Neural progenitor cell (in vitro differentiated cells): Measurements from ENCODE around the gene CLIC6. TPM values are rescaled to one million over a fixed set of nuclear protein-coding genes. Genes with fewer than 3 reads are reported as not detected.

Experiments used
- DNase-seq: peaks from one replicate; pipeline ENCODE4 v3.0.0-alpha.2; 2016; ENCODE audit warnings: low spot score
- H2AFZ ChIP-seq: fragments of 200-600 bp; sonication (generic); replicated peaks from 2 replicates; pipeline ENCODE4 v1.6.1; 2016; ENCODE audit warnings: antibody characterized with exemption
- H3F3A ChIP-seq: fragments of 200-600 bp; sonication (generic); 2 replicates; pipeline ENCODE4 v1.6.1; 2016; ENCODE audit warnings: antibody characterized with exemption, low read depth
- H3K27ac ChIP-seq: fragments of 200-600 bp; sonication (generic); 2 replicates; pipeline ENCODE4 v1.5.1; 2016; ENCODE audit warnings: mild to moderate bottlenecking
- H3K27me3 ChIP-seq: fragments of 200-600 bp; sonication (generic); 2 replicates; pipeline ENCODE4 v1.6.1; 2016; ENCODE audit warnings: mild to moderate bottlenecking, moderate library complexity
- H3K36me3 ChIP-seq: fragments of 200-600 bp; sonication (generic); 2 replicates; pipeline ENCODE4 v1.5.1; 2016
- H3K4me1 ChIP-seq: fragments of 200-600 bp; sonication (generic); 2 replicates; pipeline ENCODE4 v1.6.1; 2016; ENCODE audit warnings: mixed run types
- H3K4me2 ChIP-seq: fragments of 200-600 bp; sonication (generic); 2 replicates; pipeline ENCODE4 v1.6.1; 2016
- H3K4me3 ChIP-seq: fragments of 200-600 bp; sonication (generic); 2 replicates; pipeline ENCODE4 v1.5.1; 2016
- H3K79me2 ChIP-seq: fragments of 200-600 bp; sonication (generic); 2 replicates; pipeline ENCODE4 v1.6.1; 2016; ENCODE audit warnings: low read depth
- H3K9ac ChIP-seq: fragments of 200-600 bp; sonication (generic); 2 replicates; pipeline ENCODE4 v1.6.1; 2016
- H3K9me3 ChIP-seq: fragments of 200-600 bp; sonication (generic); 2 replicates; pipeline ENCODE4 v1.5.1; 2016; ENCODE audit warnings: low read depth
- H4K20me1 ChIP-seq: fragments of 200-600 bp; sonication (generic); 2 replicates; pipeline ENCODE4 v1.6.1; 2016; ENCODE audit warnings: low read depth
- H3K27ac Mint-ChIP-seq: 3 replicates; pipeline ENCODE4 v1.8.0; 2021; ENCODE audit warnings: mixed read lengths
- H3K27me3 Mint-ChIP-seq: 2 replicates; pipeline ENCODE4 v1.8.0; 2022; ENCODE audit warnings: low read depth, mild to moderate bottlenecking, inconsistent platforms, moderate library complexity, mixed read lengths; ENCODE audit not compliant: insufficient read depth
- H3K36me3 Mint-ChIP-seq: 3 replicates; pipeline ENCODE4 v1.8.0; 2021; ENCODE audit warnings: mixed read lengths
- H3K4me1 Mint-ChIP-seq: 3 replicates; pipeline ENCODE4 v1.8.0; 2021; ENCODE audit warnings: mixed read lengths
- H3K4me3 Mint-ChIP-seq: 3 replicates; pipeline ENCODE4 v1.8.0; 2021; ENCODE audit warnings: mild to moderate bottlenecking, moderate library complexity, mixed read lengths
- H3K9me3 Mint-ChIP-seq: 3 replicates; pipeline ENCODE4 v1.8.0; 2020; ENCODE audit warnings: mixed read lengths
- CTCF ChIP-seq: fragments of 200-600 bp; sonication (generic); IDR thresholded peaks from 2 replicates; pipeline ENCODE4 v1.5.1; 2017; ENCODE audit warnings: antibody characterized with exemption, mild to moderate bottlenecking
- EZH2 ChIP-seq: fragments of 200-600 bp; sonication (generic); IDR thresholded peaks from 2 replicates; pipeline ENCODE4 v1.6.1; 2017; ENCODE audit warnings: antibody characterized with exemption, mild to moderate bottlenecking, moderate library complexity
- EZH2phosphoT487 ChIP-seq: fragments of 200-600 bp; sonication (generic); IDR thresholded peaks from 2 replicates; pipeline ENCODE4 v1.6.1; 2017; ENCODE audit warnings: antibody characterized with exemption
- total RNA-seq: library from RNA; depleted of rRNA; stranded (reverse); fragments of >200 nt; gene quantifications from 2 replicates; pipeline ENCODE4 v1.2.3, GENCODE V29; 2015; ENCODE audit warnings: low replicate concordance

Gene CLIC6
- total RNA-seq, 1 donor from 2014 or later = 0.15 TPM

DNA sequence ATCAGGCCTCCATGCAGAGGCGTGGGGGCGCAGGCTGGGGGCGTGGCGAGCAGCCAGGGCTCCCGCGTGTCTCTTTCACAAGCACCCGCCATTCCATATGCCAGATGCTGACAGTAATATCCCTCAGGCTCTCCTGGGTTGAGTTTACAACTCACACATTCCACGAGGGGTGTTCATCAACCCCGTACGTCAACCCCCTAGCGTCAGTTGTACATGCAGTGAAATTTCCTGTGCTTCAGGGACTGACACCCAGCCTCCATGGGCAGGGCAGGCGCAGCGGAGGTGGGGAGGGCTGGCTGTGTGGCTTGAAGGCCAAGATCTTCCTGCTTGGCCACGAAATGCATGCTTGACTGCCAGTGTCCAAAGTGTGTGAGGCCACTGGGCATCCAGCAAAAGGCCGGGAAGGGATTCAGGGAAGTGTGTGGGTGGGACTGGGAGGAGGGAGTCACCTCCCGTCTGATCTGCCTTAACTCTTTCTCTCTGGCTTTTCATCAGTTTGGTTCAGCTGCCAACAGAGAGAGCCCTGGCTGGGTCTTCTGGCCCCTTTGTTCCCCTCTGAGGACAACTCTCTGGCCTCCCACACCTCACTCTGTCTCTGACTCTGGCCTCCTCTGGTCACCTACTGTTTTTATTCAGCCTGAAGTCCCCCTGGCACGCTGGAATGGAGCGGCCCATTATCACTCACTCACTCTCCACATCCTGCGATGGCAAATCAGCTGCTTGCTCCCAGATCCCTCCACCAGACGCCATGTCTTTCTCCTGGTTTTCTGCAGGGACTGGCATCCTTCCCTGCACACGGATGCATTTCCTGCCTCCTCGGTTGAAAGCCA lies 33.8 kb downstream of the CLIC6 start:
- no peak for DNase-seq
- no peaks in the 10 kb centered on the region for H3K9me3 ChIP-seq
- H3K4me1 ChIP-seq = peaks cover under 1% of the 10 kb centered on the region
- H3K36me3 ChIP-seq = no peaks in the 10 kb centered on the region
- H3K27ac ChIP-seq = no peak overlapping the region
- peaks cover 1% of the 10 kb centered on the region for H3K36me3 Mint-ChIP-seq
- no peaks in the 10 kb centered on the region for H3K79me2 ChIP-seq
- H3K9me3 Mint-ChIP-seq = peaks cover 7% of the 10 kb centered on the region
- no peak overlapping the region for H3K4me3 ChIP-seq
- H4K20me1 ChIP-seq = no peaks in the 10 kb centered on the region
- H3K4me3 Mint-ChIP-seq = no peak overlapping the region
- peaks cover 12% of the 10 kb centered on the region for H3K4me1 Mint-ChIP-seq
- H3K27me3 Mint-ChIP-seq = peaks cover 5% of the 10 kb centered on the region
- H3K27ac Mint-ChIP-seq = no peak overlapping the region
- no peaks in the 10 kb centered on the region for H3F3A ChIP-seq
- no peaks in the 10 kb centered on the region for H3K27me3 ChIP-seq
- H3K4me2 ChIP-seq = no peak overlapping the region
- no peak overlapping the region for H3K9ac ChIP-seq
- no peak for TF ChIP-seq EZH2phosphoT487
- no peak overlapping the region for H2AFZ ChIP-seq

- Histone ChIP-seq H3K27ac (no peak overlapping the region), H3K9me3 (no peaks in the 10 kb centered on the region), H3K4me3 (no peak overlapping the region), H3K9ac (no peak overlapping the region), H2AFZ (no peak overlapping the region), H4K20me1 (no peaks in the 10 kb centered on the region), H3K27me3 (no peaks in the 10 kb centered on the region), H3K4me2 (no peak overlapping the region), H3K4me1 (no peaks in the 10 kb centered on the region), H3K79me2 (no peaks in the 10 kb centered on the region), H3F3A (no peaks in the 10 kb centered on the region), H3K36me3 (no peaks in the 10 kb centered on the region)
- peaks cover 5% of the 10 kb centered on the region for H3K27me3 Mint-ChIP-seq
- no peak for TF ChIP-seq EZH2
- TF ChIP-seq EZH2phosphoT487 = no peak
- TF ChIP-seq CTCF = no peak
- H3K4me1 Mint-ChIP-seq = peaks cover 8% of the 10 kb centered on the region
- no peak for DNase-seq
- H3K27ac Mint-ChIP-seq = no peak overlapping the region
- peaks cover 7% of the 10 kb centered on the region for H3K9me3 Mint-ChIP-seq
- no peak overlapping the region for H3K4me3 Mint-ChIP-seq
- H3K36me3 Mint-ChIP-seq = peaks cover 1% of the 10 kb centered on the region
These were observed 34.8 kb downstream of the CLIC6 start for GRCh38 chr21:34703571-34703970.

GRCh38 chr21:34704119-34704518 lies 35.3 kb downstream of the CLIC6 start:
- no peak for DNase-seq
- Histone ChIP-seq H3K4me2 (no peak overlapping the region), H3K27me3 (no peaks in the 10 kb centered on the region), H3K4me1 (no peaks in the 10 kb centered on the region), H3K9ac (no peak overlapping the region), H3K36me3 (no peaks in the 10 kb centered on the region), H3K4me3 (no peak overlapping the region), H3K79me2 (no peaks in the 10 kb centered on the region), H4K20me1 (no peaks in the 10 kb centered on the region), H3K27ac (no peak overlapping the region), H3F3A (no peaks in the 10 kb centered on the region), H2AFZ (no peak overlapping the region), H3K9me3 (no peaks in the 10 kb centered on the region)
- Mint-ChIP-seq H3K4me3 (no peak overlapping the region), H3K27me3 (peaks cover 5% of the 10 kb centered on the region), H3K36me3 (peaks cover 1% of the 10 kb centered on the region), H3K4me1 (peaks cover 4% of the 10 kb centered on the region), H3K9me3 (peaks cover 7% of the 10 kb centered on the region), H3K27ac (no peak overlapping the region)
- TF ChIP-seq EZH2phosphoT487 (no peak), EZH2 (no peak), CTCF (no peak)

GRCh38 chr21:34705011-34705410 lies 36.2 kb downstream of the CLIC6 start:
- no peaks in the 10 kb centered on the region for H3K4me1 ChIP-seq
- no peaks in the 10 kb centered on the region for H4K20me1 ChIP-seq
- H3K9ac ChIP-seq = no peak overlapping the region
- H3K27me3 ChIP-seq = no peaks in the 10 kb centered on the region
- H3K36me3 Mint-ChIP-seq = peaks cover 1% of the 10 kb centered on the region
- H3K4me3 ChIP-seq = no peak overlapping the region
- TF ChIP-seq CTCF (no peak), EZH2phosphoT487 (no peak), EZH2 (no peak)
- H2AFZ ChIP-seq = no peak overlapping the region
- H3K27ac ChIP-seq = no peak overlapping the region
- H3K27me3 Mint-ChIP-seq = peaks cover 5% of the 10 kb centered on the region
- H3K36me3 ChIP-seq = no peaks in the 10 kb centered on the region
- H3F3A ChIP-seq = no peaks in the 10 kb centered on the region
- peaks cover 2% of the 10 kb centered on the region for H3K9me3 Mint-ChIP-seq
- H3K4me2 ChIP-seq = no peak overlapping the region
- H3K79me2 ChIP-seq = no peaks in the 10 kb centered on the region
- no peaks in the 10 kb centered on the region for H3K9me3 ChIP-seq
- H3K4me1 Mint-ChIP-seq = no peaks in the 10 kb centered on the region
- no peak for DNase-seq
- H3K4me3 Mint-ChIP-seq = no peak overlapping the region
- H3K27ac Mint-ChIP-seq = no peak overlapping the region
